ENCODE measurements around the gene ARNT2. TPM values are rescaled to one million over a fixed set of nuclear protein-coding genes. Genes with fewer than 3 reads are reported as not detected.

The ARNT2 gene
- total RNA-seq, 1 donor from 2014 or later, result 6.4 TPM

DNA sequence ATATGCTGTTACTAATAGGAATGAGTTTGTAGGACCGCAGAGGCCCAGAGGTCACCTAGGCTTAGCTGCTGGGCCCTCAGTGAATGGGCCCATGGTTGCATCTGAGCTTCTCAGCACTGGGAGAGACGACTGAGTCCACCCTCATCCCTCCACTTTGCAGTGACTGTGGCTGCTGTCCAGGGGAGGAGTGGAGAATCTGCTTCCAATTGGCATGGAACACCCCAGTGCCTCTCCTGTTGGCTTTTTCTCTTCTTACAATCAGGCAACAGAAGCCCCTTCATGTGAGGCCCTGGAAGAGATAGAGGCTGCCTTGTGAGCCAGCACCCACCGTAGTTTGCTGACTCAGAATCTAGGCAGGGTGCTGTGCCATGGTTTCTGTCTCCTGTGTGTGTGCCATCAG, 55.6 kb downstream of the ARNT2 start:
- H3K4me1 ChIP-seq, result no peaks in the 10 kb centered on the region
- intact Hi-C loops (cut with DNase I), result loop anchor here (5.0 kb wide), 1 partner anchor 512 kb away; no protein-coding TSS in a partner anchor
- no peak for DNase-seq (ENCODE audit: low spot score in 2 of 2)
- TF ChIP-seq, protein P1, sequence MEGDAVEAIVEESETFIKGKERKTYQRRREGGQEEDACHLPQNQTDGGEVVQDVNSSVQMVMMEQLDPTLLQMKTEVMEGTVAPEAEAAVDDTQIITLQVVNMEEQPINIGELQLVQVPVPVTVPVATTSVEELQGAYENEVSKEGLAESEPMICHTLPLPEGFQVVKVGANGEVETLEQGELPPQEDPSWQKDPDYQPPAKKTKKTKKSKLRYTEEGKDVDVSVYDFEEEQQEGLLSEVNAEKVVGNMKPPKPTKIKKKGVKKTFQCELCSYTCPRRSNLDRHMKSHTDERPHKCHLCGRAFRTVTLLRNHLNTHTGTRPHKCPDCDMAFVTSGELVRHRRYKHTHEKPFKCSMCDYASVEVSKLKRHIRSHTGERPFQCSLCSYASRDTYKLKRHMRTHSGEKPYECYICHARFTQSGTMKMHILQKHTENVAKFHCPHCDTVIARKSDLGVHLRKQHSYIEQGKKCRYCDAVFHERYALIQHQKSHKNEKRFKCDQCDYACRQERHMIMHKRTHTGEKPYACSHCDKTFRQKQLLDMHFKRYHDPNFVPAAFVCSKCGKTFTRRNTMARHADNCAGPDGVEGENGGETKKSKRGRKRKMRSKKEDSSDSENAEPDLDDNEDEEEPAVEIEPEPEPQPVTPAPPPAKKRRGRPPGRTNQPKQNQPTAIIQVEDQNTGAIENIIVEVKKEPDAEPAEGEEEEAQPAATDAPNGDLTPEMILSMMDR (IDR thresholded peaks at IDR 0.05), result no peak
- H3K27ac ChIP-seq, result no peak overlapping the region
- H3K27me3 ChIP-seq, result no peaks in the 10 kb centered on the region
- H3K9me3 ChIP-seq, result no peaks in the 10 kb centered on the region
- no peak overlapping the region for H3K4me3 ChIP-seq
- no peaks in the 10 kb centered on the region for H3K36me3 ChIP-seq

DNA sequence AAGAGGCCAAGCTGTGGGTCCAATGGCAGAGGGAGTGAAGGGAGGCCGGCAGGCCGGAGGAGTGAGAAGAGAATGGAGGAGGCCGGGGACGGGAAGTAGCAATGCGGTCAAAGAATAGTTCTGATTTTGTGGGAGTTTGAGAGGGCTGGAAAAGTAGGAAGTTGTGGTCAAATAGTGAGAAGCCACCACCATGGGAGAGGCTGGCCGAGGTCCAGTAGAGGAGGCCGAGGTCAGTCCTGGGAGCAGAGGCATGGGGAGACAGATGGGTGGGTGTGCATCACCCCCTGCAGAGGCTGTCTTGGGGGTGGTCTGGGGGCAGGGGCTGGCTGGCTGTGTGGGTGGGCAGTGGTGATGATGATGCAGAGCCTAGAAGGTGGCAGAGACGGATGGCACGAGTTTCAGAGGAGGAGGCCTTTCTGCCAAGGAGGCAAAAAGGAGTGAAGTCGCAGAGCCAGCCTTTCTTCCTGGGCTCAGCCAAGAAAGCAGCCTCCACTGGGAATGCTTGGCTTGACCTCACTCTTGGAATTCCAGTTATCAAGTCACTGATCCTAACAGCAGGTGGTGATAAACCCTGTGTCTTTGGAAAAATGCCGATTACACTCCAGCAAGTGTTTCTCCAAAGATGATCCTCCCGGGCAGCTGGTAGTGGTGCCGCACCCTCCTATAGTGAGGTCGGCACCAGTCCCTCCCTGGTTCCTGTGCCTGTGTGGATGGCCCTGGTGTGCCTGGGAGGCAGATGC, 57.3 kb downstream of the ARNT2 start:
- no peak for DNase-seq (ENCODE audit: low spot score in 2 of 2)
- Histone ChIP-seq H3K4me3 (no peak overlapping the region), H3K9me3 (no peaks in the 10 kb centered on the region), H3K4me1 (no peaks in the 10 kb centered on the region), H3K36me3 (no peaks in the 10 kb centered on the region), H3K27ac (no peak overlapping the region), H3K27me3 (no peaks in the 10 kb centered on the region)
- intact Hi-C loops (cut with DNase I), result no loop called here
- TF ChIP-seq, protein P1 (IDR thresholded peaks at IDR 0.05), result no peak

DNA sequence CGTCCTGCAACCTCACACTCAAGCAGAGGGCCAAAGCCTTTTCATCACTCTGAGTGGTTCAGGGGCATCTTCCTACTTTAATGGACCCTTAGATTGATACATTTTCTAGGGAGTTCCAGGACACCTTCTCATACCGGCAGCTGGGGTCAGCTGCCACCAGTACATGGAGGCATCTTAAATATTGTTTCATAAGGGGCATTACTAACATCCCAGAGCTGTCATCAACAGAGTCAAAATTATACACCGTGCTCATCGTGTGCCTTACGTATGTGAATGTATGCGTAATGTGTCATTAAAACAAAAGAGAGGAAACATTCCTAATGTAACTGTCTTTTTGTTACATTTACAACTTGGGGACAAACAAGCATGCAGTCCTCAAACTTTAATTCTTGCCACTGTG, 57.9 kb downstream of the ARNT2 start:
- Histone ChIP-seq H3K4me3 (no peak overlapping the region), H3K4me1 (no peaks in the 10 kb centered on the region), H3K36me3 (no peaks in the 10 kb centered on the region), H3K27me3 (no peaks in the 10 kb centered on the region), H3K9me3 (no peaks in the 10 kb centered on the region), H3K27ac (no peak overlapping the region)
- intact Hi-C loops (cut with DNase I), result no loop called here
- TF ChIP-seq, protein P1 (IDR thresholded peaks at IDR 0.05), result no peak
- no peak for DNase-seq (ENCODE audit: low spot score in 2 of 2)

DNA sequence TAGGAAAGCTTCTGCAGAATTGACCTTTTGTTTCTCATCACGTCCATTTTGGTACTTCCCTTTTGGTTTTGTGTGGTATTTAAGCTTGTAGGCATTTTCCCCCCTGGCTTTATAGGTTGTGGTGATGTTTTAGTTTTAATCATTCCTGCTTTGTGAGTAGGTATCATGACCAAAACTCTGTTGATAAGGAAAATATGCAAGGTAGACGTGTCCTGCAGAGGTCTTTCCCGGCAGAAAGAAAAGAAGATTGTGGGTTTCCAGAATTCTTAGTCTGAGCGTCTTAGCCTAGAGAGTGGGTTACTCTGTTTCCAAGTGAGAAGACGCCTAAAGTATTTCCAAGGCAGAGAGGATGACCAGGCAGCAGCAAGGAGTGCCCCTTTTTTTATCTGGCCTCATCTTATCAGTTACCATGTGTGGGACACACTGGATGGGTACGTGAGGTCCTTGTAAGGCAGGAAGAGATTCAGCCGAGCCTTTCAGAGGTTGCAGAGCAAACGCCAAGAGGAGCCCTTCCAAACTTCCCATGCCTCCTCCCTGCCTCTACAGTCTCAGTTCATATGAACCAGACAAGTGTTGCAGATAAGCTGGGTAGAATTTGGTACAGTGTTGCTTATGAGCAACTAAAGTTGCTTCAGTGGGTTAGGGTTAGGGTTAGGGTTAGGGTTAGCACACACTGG, 58.8 kb downstream of the ARNT2 start:
- no peak for DNase-seq (ENCODE audit: low spot score in 2 of 2)
- Histone ChIP-seq H3K27ac (no peak overlapping the region), H3K4me3 (no peak overlapping the region), H3K27me3 (no peaks in the 10 kb centered on the region), H3K4me1 (no peaks in the 10 kb centered on the region), H3K9me3 (no peaks in the 10 kb centered on the region), H3K36me3 (no peaks in the 10 kb centered on the region)
- intact Hi-C loops (cut with DNase I), result no loop called here
- TF ChIP-seq, protein P1 (IDR thresholded peaks at IDR 0.05), result no peak

DNA sequence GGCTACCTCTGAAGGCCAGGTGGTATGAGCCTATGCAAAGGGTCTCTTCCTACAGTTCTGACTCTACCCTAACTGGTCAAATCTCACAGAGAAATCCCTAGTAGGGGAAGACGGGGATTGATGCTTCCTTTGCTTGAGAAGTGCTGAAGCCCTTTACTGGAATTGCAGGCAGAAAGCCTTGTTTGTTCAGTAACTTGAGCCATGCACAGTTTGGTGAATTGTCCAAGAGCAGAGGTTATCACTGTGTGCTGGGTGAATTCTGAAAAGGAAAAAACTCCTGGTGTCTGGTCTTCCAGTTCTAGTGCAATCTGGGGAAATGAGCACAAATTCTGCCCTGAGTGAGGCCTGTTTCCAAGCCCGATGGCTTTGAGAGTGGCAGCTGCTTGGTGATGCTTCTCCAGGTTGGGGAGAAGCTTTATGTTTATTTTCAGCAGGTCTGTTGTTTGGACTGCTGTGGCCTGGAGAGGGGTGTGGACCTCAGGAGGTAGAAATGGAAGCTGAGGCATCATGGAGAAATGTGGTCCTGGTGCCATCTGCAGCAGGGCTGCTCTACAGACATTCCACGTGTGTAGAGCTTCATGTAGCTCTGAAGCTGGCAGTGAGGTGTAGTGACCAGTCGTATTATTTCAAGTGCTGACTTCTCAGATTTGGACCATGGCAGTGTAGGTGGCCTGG, 60.9 kb downstream of the ARNT2 start:
- intact Hi-C loops (cut with DNase I), result no loop called here
- TF ChIP-seq, protein P1 (IDR thresholded peaks at IDR 0.05), result no peak
- Histone ChIP-seq H3K36me3 (no peaks in the 10 kb centered on the region), H3K27me3 (no peaks in the 10 kb centered on the region), H3K9me3 (no peaks in the 10 kb centered on the region), H3K4me3 (no peak overlapping the region), H3K4me1 (no peaks in the 10 kb centered on the region), H3K27ac (no peak overlapping the region)
- no peak for DNase-seq (ENCODE audit: low spot score in 2 of 2)
